H9 (cell line): ENCODE results near the gene SLC24A4. TPM values are rescaled to one million over a fixed set of nuclear protein-coding genes. Genes with fewer than 3 reads are reported as not detected.

Experiments used
- DNase-seq: peaks from one replicate; pipeline ENCODE4 v3.0.0-alpha.2; 2017
- H2AFZ ChIP-seq: one replicate; pipeline ENCODE4 v1.6.1; 2013; ENCODE audit warnings: mild to moderate bottlenecking, low read length, control low read depth, moderate library complexity
- H2AK5ac ChIP-seq: 2 replicates; pipeline ENCODE4 v1.6.1; 2013; ENCODE audit warnings: low read length, control low read depth, mixed read lengths; ENCODE audit not compliant: insufficient read length
- H2BK120ac ChIP-seq: one replicate; pipeline ENCODE4 v1.6.1; 2013; ENCODE audit warnings: low read depth, mild to moderate bottlenecking, low read length, control low read depth, inconsistent platforms; ENCODE audit not compliant: poor library complexity, severe bottlenecking
- H2BK12ac ChIP-seq: 2 replicates; pipeline ENCODE4 v1.6.1; 2013; ENCODE audit warnings: low read length, control low read depth, mixed read lengths, low read depth; ENCODE audit not compliant: insufficient read length
- H2BK15ac ChIP-seq: 2 replicates; pipeline ENCODE4 v1.6.1; 2013; ENCODE audit warnings: low read depth, low read length, control low read depth
- H2BK20ac ChIP-seq: one replicate; pipeline ENCODE4 v1.6.1; 2013; ENCODE audit warnings: low read depth, mild to moderate bottlenecking, low read length, control low read depth, inconsistent platforms; ENCODE audit not compliant: poor library complexity, severe bottlenecking
- H2BK5ac ChIP-seq: 2 replicates; pipeline ENCODE4 v1.6.1; 2013; ENCODE audit warnings: low read length, control low read depth, mixed read lengths; ENCODE audit not compliant: insufficient read length
- H3K14ac ChIP-seq: 2 replicates; pipeline ENCODE4 v1.6.1; 2013; ENCODE audit warnings: low read length, control low read depth; ENCODE audit not compliant: insufficient read depth
- H3K18ac ChIP-seq: 2 replicates; pipeline ENCODE4 v1.6.1; 2013; ENCODE audit warnings: low read depth, mild to moderate bottlenecking, mixed read lengths, low read length, control low read depth; ENCODE audit not compliant: insufficient read length
- H3K23ac ChIP-seq: 2 replicates; pipeline ENCODE4 v1.6.1; 2013; ENCODE audit warnings: low read length, control low read depth, mixed read lengths, low read depth; ENCODE audit not compliant: insufficient read length
- H3K23me2 ChIP-seq: 2 replicates; pipeline ENCODE4 v1.6.1; 2013; ENCODE audit warnings: low read depth, mild to moderate bottlenecking, mixed read lengths, low read length, control low read depth; ENCODE audit not compliant: insufficient read length, poor library complexity, severe bottlenecking
- H3K27ac ChIP-seq: 2 replicates; pipeline ENCODE4 v1.5.1; 2013; ENCODE audit warnings: low read length, control low read depth, mixed read lengths, low read depth; ENCODE audit not compliant: insufficient read length
- H3K27me3 ChIP-seq: 2 replicates; pipeline ENCODE4 v1.6.1; 2013; ENCODE audit warnings: low read length, control low read depth, inconsistent platforms; ENCODE audit not compliant: insufficient read depth
- H3K4ac ChIP-seq: 2 replicates; pipeline ENCODE4 v1.6.1; 2013; ENCODE audit warnings: low read depth, mild to moderate bottlenecking, control low read depth, inconsistent platforms, low read length, moderate library complexity
- H3K4me1 ChIP-seq: 2 replicates; pipeline ENCODE4 v1.6.1; 2013; ENCODE audit warnings: low read length, control low read depth, inconsistent platforms; ENCODE audit not compliant: insufficient read depth
- H3K4me2 ChIP-seq: 2 replicates; pipeline ENCODE4 v1.6.1; 2013; ENCODE audit warnings: low read length, control low read depth, mixed read lengths; ENCODE audit not compliant: insufficient read length, insufficient read depth
- H3K56ac ChIP-seq: 2 replicates; pipeline ENCODE4 v1.6.1; 2013; ENCODE audit warnings: low read depth, mild to moderate bottlenecking, mixed read lengths, low read length, control low read depth; ENCODE audit not compliant: insufficient read length
- H3K79me1 ChIP-seq: 2 replicates; pipeline ENCODE4 v1.6.1; 2013; ENCODE audit warnings: low read depth, mild to moderate bottlenecking, moderate library complexity, low read length, control low read depth, inconsistent platforms; ENCODE audit not compliant: insufficient read depth, poor library complexity, severe bottlenecking
- H3K79me2 ChIP-seq: 2 replicates; pipeline ENCODE4 v1.6.1; 2013; ENCODE audit warnings: low read length, control low read depth, inconsistent platforms; ENCODE audit not compliant: insufficient read depth
- H3K9ac ChIP-seq: 2 replicates; pipeline ENCODE4 v1.6.1; 2013; ENCODE audit warnings: low read length, control low read depth, mixed read lengths; ENCODE audit not compliant: insufficient read length; ENCODE audit errors: extremely low read depth
- H3K9me3 ChIP-seq: one replicate; pipeline ENCODE4 v1.6.1; 2013; ENCODE audit warnings: low read depth, low read length, inconsistent platforms; ENCODE audit not compliant: control insufficient read depth
- H3T11ph ChIP-seq: one replicate; pipeline ENCODE4 v1.6.1; 2013; ENCODE audit warnings: mild to moderate bottlenecking, low read length, control low read depth, inconsistent platforms
- H4K20me1 ChIP-seq: one replicate; pipeline ENCODE4 v1.6.1; 2013; ENCODE audit not compliant: control insufficient read depth, insufficient read length, insufficient read depth
- H4K5ac ChIP-seq: 2 replicates; pipeline ENCODE4 v1.6.1; 2013; ENCODE audit warnings: low read depth, mild to moderate bottlenecking, mixed read lengths, low read length, control low read depth; ENCODE audit not compliant: insufficient read length
- H4K8ac ChIP-seq: replicated peaks from 2 replicates; pipeline ENCODE4 v1.6.1; 2013; ENCODE audit warnings: low read length, control low read depth, mixed read lengths, low read depth; ENCODE audit not compliant: insufficient read length
- H4K91ac ChIP-seq: 2 replicates; pipeline ENCODE4 v1.6.1; 2013; ENCODE audit warnings: low read depth, mild to moderate bottlenecking, moderate library complexity, mixed read lengths, low read length, control low read depth; ENCODE audit not compliant: insufficient read length
- H3K27ac Mint-ChIP-seq, 3 experiments: 2 replicates in 2 of 3; 3 replicates in 1 of 3; pipeline ENCODE4 v1.8.0; 2020 to 2021; ENCODE audit warnings: mixed read lengths in 3 of 3, mild to moderate bottlenecking in 1 of 3, moderate library complexity in 1 of 3
- H3K27me3 Mint-ChIP-seq: 2 replicates; pipeline ENCODE4 v1.8.0; 2021; ENCODE audit warnings: low read depth, mild to moderate bottlenecking, moderate library complexity, mixed read lengths
- H3K36me3 Mint-ChIP-seq, 3 experiments: 2 replicates in 2 of 3; 3 replicates in 1 of 3; pipeline ENCODE4 v1.8.0; 2020 to 2021; ENCODE audit warnings: low read depth in 3 of 3, mixed read lengths in 3 of 3; ENCODE audit not compliant: insufficient read depth in 1 of 3
- H3K4me1 Mint-ChIP-seq, 2 experiments: 2 replicates each; pipeline ENCODE4 v1.8.0; 2020; ENCODE audit warnings: mixed read lengths in 2 of 2
- H3K4me3 Mint-ChIP-seq, 2 experiments: 2 replicates in 1 of 2; 3 replicates in 1 of 2; pipeline ENCODE4 v1.8.0; 2020 to 2021; ENCODE audit warnings: mild to moderate bottlenecking in 2 of 2, mixed read lengths in 2 of 2, moderate library complexity in 1 of 2
- H3K9me3 Mint-ChIP-seq, 2 experiments: 2 replicates in 1 of 2; 3 replicates in 1 of 2; pipeline ENCODE4 v1.8.0; 2020; ENCODE audit warnings: mild to moderate bottlenecking in 2 of 2, mixed read lengths in 2 of 2, moderate library complexity in 1 of 2
- CTCF ChIP-seq: fragments of 200-600 bp; sonication (generic); conservative IDR thresholded peaks from 3 replicates; pipeline ENCODE4 v1.8.0; 2021; ENCODE audit warnings: antibody characterized with exemption, mild to moderate bottlenecking
- WGBS: extraction: QIAGEN DNeasy Blood & Tissue Kit; methylation state at CpG from one replicate; pipeline ENCODE4 v1.1.7; 2013; ENCODE audit warnings: missing lambda C conversion rate, low lambda C conversion rate, mixed read lengths; ENCODE audit not compliant: insufficient read length; ENCODE audit errors: extremely low coverage; 5-methylcytosine and 5-hydroxymethylcytosine counted together
- total RNA-seq: library from RNA; stranded (reverse); gene quantifications from 2 replicates; pipeline ENCODE4 v1.2.1, GENCODE V29; 2021

The SLC24A4 gene
- total RNA-seq, 1 experiment from 2014 or later, result 0.24 TPM

DNA sequence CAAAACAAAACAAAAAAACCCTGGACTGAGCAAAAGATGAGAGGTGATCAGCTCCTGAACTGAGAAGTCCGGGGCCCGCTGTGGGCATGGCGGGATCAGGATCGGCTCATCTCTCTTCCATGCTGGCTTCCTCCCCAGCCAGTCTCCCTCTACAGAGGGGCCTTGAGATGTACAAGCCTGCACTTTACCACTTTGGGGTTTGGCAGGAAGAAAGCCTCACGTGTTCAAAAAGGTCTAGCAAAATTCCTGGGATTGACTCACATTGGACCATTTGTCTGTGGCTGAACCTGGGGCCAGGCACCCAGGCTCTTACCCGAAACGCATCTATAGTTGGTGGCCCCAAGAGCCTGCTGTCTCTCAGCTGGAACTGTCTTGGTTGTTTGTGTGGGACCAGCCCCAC is 89.0 kb downstream of the SLC24A4 start:
- no peaks in the 10 kb centered on the region for H3K9me3 ChIP-seq
- H3K18ac ChIP-seq, result no peak overlapping the region
- TF ChIP-seq CTCF, result no peak
- no peak overlapping the region for H2BK12ac ChIP-seq
- H4K5ac ChIP-seq, result no peak overlapping the region
- H2AFZ ChIP-seq, result no peak overlapping the region
- Mint-ChIP-seq H3K4me3 (no peak overlapping the region), H3K27ac (no peak overlapping the region; a peak in 1 of 7 replicates), H3K36me3 (peaks cover 0 to 3% (median 2%) of the 10 kb centered on the region in 3 experiments; a peak in 4 of 7 replicates), H3K4me1 (peaks cover 5 to 8% of the 10 kb centered on the region in 2 experiments; a peak in 3 of 4 replicates), H3K27me3 (peaks cover 1% of the 10 kb centered on the region; the same call in 1 of the 2 replicates), H3K9me3 (peaks cover 3% of the 10 kb centered on the region in 2 experiments; a peak in 4 of 5 replicates)
- no peaks in the 10 kb centered on the region for H3K27me3 ChIP-seq
- H4K91ac ChIP-seq, result no peak overlapping the region
- no peak overlapping the region for H2BK20ac ChIP-seq
- DNase-seq, result no peak
- no peaks in the 10 kb centered on the region; the same call in 1 of the 2 replicates for H3K4me1 ChIP-seq
- no peak overlapping the region for H3K27ac ChIP-seq
- no peak overlapping the region for H3K9ac ChIP-seq
- no peak overlapping the region for H3K14ac ChIP-seq
- no peaks in the 10 kb centered on the region for H3K23me2 ChIP-seq
- H2BK120ac ChIP-seq, result no peak overlapping the region
- H3K79me1 ChIP-seq, result no peaks in the 10 kb centered on the region
- no peak overlapping the region for H2BK15ac ChIP-seq
- no CpG with 5 or more reads among the region's 7 CpGs for WGBS
- H3K4ac ChIP-seq, result no peak overlapping the region
- no peaks in the 10 kb centered on the region for H4K20me1 ChIP-seq
- no peak overlapping the region for H3K4me2 ChIP-seq
- no peak overlapping the region for H3K56ac ChIP-seq
- H3K23ac ChIP-seq, result no peak overlapping the region
- H3T11ph ChIP-seq, result no peak overlapping the region
- no peaks in the 10 kb centered on the region for H3K79me2 ChIP-seq
- no peak overlapping the region for H2AK5ac ChIP-seq
- no peak overlapping the region for H2BK5ac ChIP-seq
- no peak overlapping the region for H4K8ac ChIP-seq
